ENCODE results near the gene FLII. TPM values are rescaled to one million over a fixed set of nuclear protein-coding genes. Genes with fewer than 3 reads are reported as not detected.

FLII gene
- total RNA-seq, 1 experiment from 2014 or later, result 309 TPM

GRCh38 chr17:18256351-18256750 lies 2.2 kb downstream of the FLII start:
- Mint-ChIP-seq H3K27me3 (ENCODE audit: low read depth) (no peaks in the 10 kb centered on the region), H3K4me3 (no peak overlapping the region; the same call in 1 of the 2 replicates), H3K4me1 (peaks cover 26% of the 10 kb centered on the region), H3K36me3 (peaks cover 40% of the 10 kb centered on the region), H3K27ac (0 out of 2 replicates have a peak overlapping the region, but pooled peaks have one; percentile 98), H3K9me3 (no peaks in the 10 kb centered on the region)
- ChIA-PET POLR2A (no interaction called here), CTCF (interaction anchor here (2.5 kb wide), 1 partner anchor 9 kb away, joined by 15 read pairs; no protein-coding TSS in a partner anchor)
- TF ChIP-seq FOXJ3 (CRISPR knock-in tag; IDR thresholded peaks at IDR 0.05; ENCODE audit: borderline replicate concordance) (no peak), CBFB (CRISPR knock-in tag; IDR thresholded peaks at IDR 0.05; ENCODE audit: low read depth) (no peak), ATF3 (CRISPR knock-in tag; conservative IDR thresholded peaks at IDR 0.05) (no peak), SMAD4 (CRISPR knock-in tag; IDR thresholded peaks at IDR 0.05) (no peak), RELA (CRISPR knock-in tag; IDR thresholded peaks at IDR 0.05; ENCODE audit: borderline replicate concordance) (no peak), MYBL2 (CRISPR knock-in tag; IDR thresholded peaks at IDR 0.05) (no peak), ZNF396 (CRISPR knock-in tag; IDR thresholded peaks at IDR 0.05; ENCODE audit: borderline replicate concordance) (no peak), GRHL2 (CRISPR knock-in tag; IDR thresholded peaks at IDR 0.05; ENCODE audit: insufficient replicate concordance, severe bottlenecking) (no peak), TP53 (CRISPR knock-in tag; IDR thresholded peaks at IDR 0.05) (no peak), ESRRA (CRISPR knock-in tag; IDR thresholded peaks at IDR 0.05; ENCODE audit: borderline replicate concordance) (no peak), CREB1 (CRISPR knock-in tag; IDR thresholded peaks at IDR 0.05) (no peak), ZNF138 (CRISPR knock-in tag; conservative IDR thresholded peaks at IDR 0.05) (no peak), TEAD4 (CRISPR knock-in tag; IDR thresholded peaks at IDR 0.05) (no peak), EMX1 (CRISPR knock-in tag; IDR thresholded peaks at IDR 0.05) (no peak), ZNF232 (CRISPR knock-in tag; IDR thresholded peaks at IDR 0.05) (no peak), ZNF671 (CRISPR knock-in tag; IDR thresholded peaks at IDR 0.05) (no peak), KAT7 (CRISPR knock-in tag; IDR thresholded peaks at IDR 0.05; ENCODE audit: borderline replicate concordance) (no peak)
- DNase-seq (ENCODE audit: low spot score) (no peak), ATAC-seq (no peak)

- no peak overlapping the region for H3K4me3 Mint-ChIP-seq
- H3K27me3 Mint-ChIP-seq (ENCODE audit: low read depth), result no peaks in the 10 kb centered on the region
- no peak for ATAC-seq
- H3K4me1 Mint-ChIP-seq, result peaks cover 24% of the 10 kb centered on the region
- POLR2A ChIA-PET, result no interaction called here
- H3K36me3 Mint-ChIP-seq, result peaks cover 52% of the 10 kb centered on the region
- peak overlapping the region; percentile 49; the same call in 1 of the 2 replicates for H3K27ac Mint-ChIP-seq
- CTCF ChIA-PET, result interaction anchor here (0.9 to 1.4 kb wide), 7 partner anchors 8 to 114 kb away, joined by 3 to 8 read pairs (median 4); no protein-coding TSS in a partner anchor
- no peaks in the 10 kb centered on the region for H3K9me3 Mint-ChIP-seq
- no peak for DNase-seq (ENCODE audit: low spot score)
- TF ChIP-seq NFE2L1 (CRISPR knock-in tag; IDR thresholded peaks at IDR 0.05) (no peak), ZNF317 (CRISPR knock-in tag; IDR thresholded peaks at IDR 0.05; ENCODE audit: borderline replicate concordance, low read depth) (no peak), GRHL2 (CRISPR knock-in tag; IDR thresholded peaks at IDR 0.05; ENCODE audit: insufficient replicate concordance, severe bottlenecking) (no peak), AFF4 (CRISPR knock-in tag; IDR thresholded peaks at IDR 0.05; ENCODE audit: borderline replicate concordance) (no peak), CDX4 (CRISPR knock-in tag; IDR thresholded peaks at IDR 0.05; ENCODE audit: borderline replicate concordance) (no peak), CBFB (CRISPR knock-in tag; IDR thresholded peaks at IDR 0.05; ENCODE audit: low read depth) (no peak), ZNF425 (CRISPR knock-in tag; conservative IDR thresholded peaks at IDR 0.05) (no peak), CREB1 (CRISPR knock-in tag; IDR thresholded peaks at IDR 0.05) (no peak), SP1 (CRISPR knock-in tag; conservative IDR thresholded peaks at IDR 0.05) (no peak), ESRRA (CRISPR knock-in tag; IDR thresholded peaks at IDR 0.05; ENCODE audit: borderline replicate concordance) (no peak), CTCF (IDR thresholded peaks at IDR 0.05) (no peak), ZBTB43 (CRISPR knock-in tag; IDR thresholded peaks at IDR 0.05) (no peak)
These were observed 3.5 kb downstream of the FLII start for GRCh38 chr17:18254888-18255649.

All from WTC11 (cell line).